ENCODE results near the gene MALT1.
"Not testable (repeated sequence)": the region's sequence is repeated elsewhere in the genome, so short reads cannot be mapped to it uniquely, and the experiment has no call there.

The MALT1 gene

GRCh38 chr18:58772161-58772560 is 100.9 kb downstream of the MALT1 start:
- H3K27ac ChIP-seq: no peak overlapping the region
- H3K27me3 ChIP-seq (replicated peaks): no peaks in the 10 kb centered on the region
- in situ Hi-C loops (cut with HindIII; ENCODE audit: low pct_ligation_motif_present, low sequenced_read_pairs): loop anchor here (25.0 kb wide), 1 partner anchor 235 kb away; no protein-coding TSS in a partner anchor
- H3K4me3 ChIP-seq (ENCODE audit: low read depth, low read length): no peak overlapping the region
- no peaks in the 10 kb centered on the region for H3K36me3 ChIP-seq (replicated peaks)
- no peak for DNase-seq
- no peak for TF ChIP-seq CTCF (IDR thresholded peaks at IDR 0.05; ENCODE audit: low read depth, low read length, missing control alignments)

- no peak for DNase-seq
- Histone ChIP-seq H3K36me3 (replicated peaks) (no peaks in the 10 kb centered on the region), H3K4me3 (ENCODE audit: low read depth, low read length) (no peak overlapping the region), H3K27me3 (replicated peaks) (no peaks in the 10 kb centered on the region), H3K27ac (no peak overlapping the region)
- in situ Hi-C loops (cut with HindIII; ENCODE audit: low pct_ligation_motif_present, low sequenced_read_pairs): loop anchor here (25.0 kb wide), 1 partner anchor 286 kb away; no protein-coding TSS in a partner anchor
- no peak for TF ChIP-seq CTCF (IDR thresholded peaks at IDR 0.05; ENCODE audit: low read depth, low read length, missing control alignments)
These were observed 104.8 kb downstream of the MALT1 start for GRCh38 chr18:58776084-58776483.

- not testable (repeated sequence) for H3K4me3 ChIP-seq (ENCODE audit: low read depth, low read length); DNase-seq; H3K27ac ChIP-seq; H3K36me3 ChIP-seq (replicated peaks); H3K27me3 ChIP-seq (replicated peaks)
- in situ Hi-C loops (cut with HindIII; ENCODE audit: low pct_ligation_motif_present, low sequenced_read_pairs): loop anchor here (25.0 kb wide), 1 partner anchor 286 kb away; no protein-coding TSS in a partner anchor
These were observed 105.3 kb downstream of the MALT1 start for GRCh38 chr18:58776541-58776940.

- Histone ChIP-seq H3K27ac (no peak overlapping the region), H3K4me3 (ENCODE audit: low read depth, low read length) (no peak overlapping the region), H3K36me3 (replicated peaks) (no peaks in the 10 kb centered on the region), H3K27me3 (replicated peaks) (no peaks in the 10 kb centered on the region)
- TF ChIP-seq CTCF (IDR thresholded peaks at IDR 0.05; ENCODE audit: low read depth, low read length, missing control alignments): no peak
- in situ Hi-C loops (cut with HindIII; ENCODE audit: low pct_ligation_motif_present, low sequenced_read_pairs): loop anchor here (25.0 kb wide), 1 partner anchor 285 kb away; no protein-coding TSS in a partner anchor
- DNase-seq: no peak
These were observed 106.2 kb downstream of the MALT1 start for GRCh38 chr18:58777471-58777870.

GRCh38 chr18:58779529-58779928 is 108.3 kb downstream of the MALT1 start:
- no peak overlapping the region for H3K4me3 ChIP-seq (ENCODE audit: low read depth, low read length)
- no peak overlapping the region for H3K27ac ChIP-seq
- TF ChIP-seq CTCF (IDR thresholded peaks at IDR 0.05; ENCODE audit: low read depth, low read length, missing control alignments): no peak
- no peaks in the 10 kb centered on the region for H3K27me3 ChIP-seq (replicated peaks)
- in situ Hi-C loops (cut with HindIII; ENCODE audit: low pct_ligation_motif_present, low sequenced_read_pairs): loop anchor here (25.0 kb wide), 1 partner anchor 283 kb away; no protein-coding TSS in a partner anchor
- no peak for DNase-seq
- H3K36me3 ChIP-seq (replicated peaks): no peaks in the 10 kb centered on the region

GRCh38 chr18:58780045-58780444 is 108.8 kb downstream of the MALT1 start:
- H3K27ac ChIP-seq: no peak overlapping the region
- in situ Hi-C loops (cut with HindIII; ENCODE audit: low pct_ligation_motif_present, low sequenced_read_pairs): loop anchor here (25.0 kb wide), 1 partner anchor 282 kb away; no protein-coding TSS in a partner anchor
- DNase-seq: no peak
- H3K27me3 ChIP-seq (replicated peaks): no peaks in the 10 kb centered on the region
- no peak overlapping the region for H3K4me3 ChIP-seq (ENCODE audit: low read depth, low read length)
- H3K36me3 ChIP-seq (replicated peaks): no peaks in the 10 kb centered on the region
- no peak for TF ChIP-seq CTCF (IDR thresholded peaks at IDR 0.05; ENCODE audit: low read depth, low read length, missing control alignments)

Data from brain microvascular endothelial cell (primary cell).